Activated T-cell treated with anti-CD3 and anti-CD28 coated beads, Interleukin-2, amount 50 U/mL, for 72 hours (primary cell): ENCODE data around the gene VSIG2. TPM values are rescaled to one million over a fixed set of nuclear protein-coding genes. Genes with fewer than 3 reads are reported as not detected.
A peak's percentile ranks its signal among the peaks of the same experiment; 100 is the strongest.
"Not testable (repeated sequence)": the region's sequence is repeated elsewhere in the genome, so short reads cannot be mapped to it uniquely, and the experiment has no call there.

Source experiments
- ATAC-seq, 2 donors: fragments of 150-1000 bp; cut with Tn5 transposase; replicated peaks in 1 of 2; 2 replicates each; pipeline ENCODE4 v1.10.0; 2021; ENCODE audit warnings: moderate library complexity in 2 of 2, mild to moderate bottlenecking in 1 of 2
- DNase-seq, 2 donors: peaks; one replicate each; pipeline ENCODE4 v3.0.0; 2021 to 2022; ENCODE audit warnings: mixed read lengths in 1 of 2
- H3K27ac Mint-ChIP-seq: one replicate; pipeline ENCODE4 v1.8.0; 2022; ENCODE audit warnings: mild to moderate bottlenecking, moderate library complexity, mixed read lengths
- H3K27me3 Mint-ChIP-seq: one replicate; pipeline ENCODE4 v1.8.0; 2022; ENCODE audit warnings: low read depth, mixed read lengths
- H3K36me3 Mint-ChIP-seq, 2 donors: one replicate each; pipeline ENCODE4 v1.8.0; 2022; ENCODE audit warnings: mixed read lengths in 2 of 2, mild to moderate bottlenecking in 1 of 2; ENCODE audit not compliant: insufficient read depth in 2 of 2
- H3K4me1 Mint-ChIP-seq: one replicate; pipeline ENCODE4 v1.8.0; 2022; ENCODE audit warnings: low read depth, mixed read lengths
- H3K4me3 Mint-ChIP-seq, 2 donors: one replicate each; pipeline ENCODE4 v1.8.0; 2022; ENCODE audit warnings: mild to moderate bottlenecking in 2 of 2, mixed read lengths in 2 of 2, moderate library complexity in 2 of 2
- H3K9me3 Mint-ChIP-seq, 2 donors: one replicate each; pipeline ENCODE4 v1.8.0; 2022; ENCODE audit warnings: mixed read lengths in 2 of 2
- total RNA-seq, 2 donors: library from RNA; stranded (reverse); gene quantifications; one replicate each; pipeline ENCODE4 v1.2.3, GENCODE V29; 2022

Gene VSIG2
- total RNA-seq, 2 donors from 2014 or later: 0.35 to 0.48 TPM

DNA sequence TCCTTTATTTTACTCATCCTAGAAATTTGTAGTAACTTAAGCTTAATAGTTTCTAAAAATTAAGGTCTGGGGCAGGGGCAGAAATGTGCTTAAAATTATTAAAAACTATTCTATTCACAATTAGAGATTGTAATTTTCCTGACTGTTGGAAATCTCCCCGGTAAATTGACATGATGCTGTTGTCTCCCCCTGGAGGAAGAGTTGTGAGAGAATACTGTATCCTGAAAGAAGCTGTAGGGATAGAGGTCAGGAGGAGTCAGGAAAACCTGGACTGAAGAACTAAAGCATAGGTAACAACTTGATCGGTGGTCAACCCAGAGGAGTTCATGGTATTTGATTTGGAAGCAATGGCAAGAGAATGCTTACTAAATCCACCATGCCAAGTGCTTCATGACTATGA is 26.2 kb upstream of the VSIG2 start:
- H3K27me3 Mint-ChIP-seq: no peaks in the 10 kb centered on the region
- H3K9me3 Mint-ChIP-seq: no peaks in the 10 kb centered on the region
- peaks cover 21% of the 10 kb centered on the region for H3K4me1 Mint-ChIP-seq

GRCh38 chr11:124776865-124777645 is 25.0 kb upstream of the VSIG2 start:
- DNase-seq (no peak), ATAC-seq (no peak)
- H3K27ac Mint-ChIP-seq: no peak overlapping the region
- H3K4me1 Mint-ChIP-seq: peaks cover 21% of the 10 kb centered on the region
- H3K9me3 Mint-ChIP-seq: no peaks in the 10 kb centered on the region
- peaks cover 0 to 2% of the 10 kb centered on the region in 2 donors for H3K36me3 Mint-ChIP-seq
- no peak overlapping the region for H3K4me3 Mint-ChIP-seq
- H3K27me3 Mint-ChIP-seq: no peaks in the 10 kb centered on the region

More for the DNA sequence above, 26.2 kb upstream of the VSIG2 start:
- Mint-ChIP-seq H3K27ac (no peak overlapping the region), H3K4me3 (no peak overlapping the region), H3K36me3 (peaks cover 0 to 2% of the 10 kb centered on the region in 2 donors)
- ATAC-seq (no peak), DNase-seq (no peak)

DNA sequence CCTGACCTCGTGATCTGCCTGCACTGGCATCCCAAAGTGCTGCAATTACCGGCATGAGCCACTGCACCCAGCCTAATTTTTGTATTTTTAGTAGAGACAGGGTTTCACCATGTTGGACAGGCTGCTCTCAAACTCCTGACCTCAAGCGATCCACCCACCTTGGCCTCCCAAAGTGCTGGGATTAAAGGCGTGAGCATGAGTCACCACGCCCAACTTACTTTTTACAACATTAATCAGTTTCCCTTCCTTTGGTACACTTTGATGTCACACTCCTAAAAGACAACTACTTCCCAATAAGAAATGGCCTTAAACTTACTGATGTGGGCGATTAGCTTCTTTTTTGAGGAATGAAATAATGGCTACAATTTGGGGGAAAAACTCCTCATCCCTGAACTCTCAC is 18.9 kb upstream of the VSIG2 start:
- not testable (repeated sequence) for H3K36me3 Mint-ChIP-seq, DNase-seq, H3K4me3 Mint-ChIP-seq, H3K27me3 Mint-ChIP-seq, H3K27ac Mint-ChIP-seq, H3K9me3 Mint-ChIP-seq, ATAC-seq, H3K4me1 Mint-ChIP-seq

- no peak for ATAC-seq
- Mint-ChIP-seq H3K4me3 (no peak overlapping the region), H3K27ac (no peak overlapping the region), H3K9me3 (no peaks in the 10 kb centered on the region), H3K27me3 (no peaks in the 10 kb centered on the region), H3K4me1 (no peaks in the 10 kb centered on the region), H3K36me3 (peaks cover 3 to 4% of the 10 kb centered on the region in 2 donors)
- no peak for DNase-seq
Observed at GRCh38 chr11:124769806-124770774, 18.0 kb upstream of the VSIG2 start.

GRCh38 chr11:124768914-124769313 is 16.9 kb upstream of the VSIG2 start:
- ATAC-seq (no peak), DNase-seq (no peak)
- Mint-ChIP-seq H3K4me1 (no peaks in the 10 kb centered on the region), H3K9me3 (no peaks in the 10 kb centered on the region), H3K27ac (no peak overlapping the region), H3K4me3 (no peak overlapping the region), H3K36me3 (peaks cover 3 to 4% of the 10 kb centered on the region in 2 donors), H3K27me3 (no peaks in the 10 kb centered on the region)

DNA sequence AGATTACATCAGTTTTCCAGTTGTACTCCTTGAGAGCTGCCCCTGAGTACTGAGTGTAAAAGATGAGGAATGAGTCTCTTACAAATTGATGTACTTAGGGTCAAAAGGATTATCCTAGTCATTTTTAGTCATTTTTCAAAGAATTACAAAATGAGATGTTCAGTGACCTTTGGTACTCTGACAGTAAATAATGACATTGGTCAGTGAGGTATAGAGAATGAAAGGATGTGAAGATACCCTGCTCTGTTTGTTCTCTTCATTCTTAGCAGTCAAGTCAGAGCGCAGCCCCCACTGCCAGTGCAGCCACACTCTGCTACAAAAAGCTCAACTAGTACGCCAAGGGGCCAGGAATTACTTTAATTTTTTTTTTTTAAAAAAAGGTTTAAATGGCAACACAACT is 14.1 kb upstream of the VSIG2 start:
- no peak for ATAC-seq
- H3K9me3 Mint-ChIP-seq: no peaks in the 10 kb centered on the region
- H3K36me3 Mint-ChIP-seq: peaks cover 0 to 2% of the 10 kb centered on the region in 2 donors
- peaks cover 15% of the 10 kb centered on the region for H3K4me1 Mint-ChIP-seq
- no peak overlapping the region for H3K27ac Mint-ChIP-seq
- no peak for DNase-seq
- H3K27me3 Mint-ChIP-seq: no peaks in the 10 kb centered on the region
- no peak overlapping the region for H3K4me3 Mint-ChIP-seq

DNA sequence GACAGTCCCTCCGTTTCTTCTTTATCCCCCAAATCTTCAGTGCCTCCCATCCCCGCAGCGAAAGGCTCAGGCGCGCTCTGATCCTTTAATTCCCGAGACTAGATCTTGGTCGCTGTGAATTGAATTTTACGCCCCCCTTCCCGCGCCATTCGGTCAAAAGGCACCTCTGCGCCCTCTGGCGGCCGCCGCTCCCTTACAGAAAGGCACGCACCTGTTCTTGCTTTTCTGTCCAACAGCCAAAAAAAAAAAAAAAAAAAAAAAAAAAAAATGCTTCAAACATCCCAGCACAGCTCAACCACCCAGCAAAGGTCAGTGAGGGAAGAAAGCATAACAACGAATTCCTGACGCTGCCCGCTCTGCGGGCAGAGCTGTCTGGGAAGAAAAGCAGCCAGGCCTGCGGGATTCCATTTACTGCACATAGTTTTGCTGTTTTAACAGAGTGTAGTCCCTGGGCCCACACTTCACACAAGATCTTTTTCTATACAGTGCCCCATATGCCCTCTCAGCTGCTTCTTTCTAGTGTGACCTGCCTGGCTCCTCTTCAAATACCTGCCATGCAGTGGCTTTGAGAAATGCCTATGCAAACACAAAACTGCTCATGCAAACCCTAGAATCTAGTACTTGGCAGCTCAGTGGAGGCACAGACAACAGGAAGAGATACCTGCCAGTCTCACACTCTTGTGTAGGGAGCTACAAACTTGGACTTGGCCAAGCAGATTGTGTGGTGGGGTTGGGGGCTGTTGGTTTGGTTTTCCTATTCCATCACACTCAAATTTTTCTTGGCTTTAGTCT is 11.3 kb upstream of the VSIG2 start:
- peak overlapping the region; percentile 96 to 99 for H3K4me3 Mint-ChIP-seq
- peak overlapping the region; percentile 20 for H3K27ac Mint-ChIP-seq
- peaks cover 34% of the 10 kb centered on the region for H3K4me1 Mint-ChIP-seq
- peaks cover 21% of the 10 kb centered on the region for H3K27me3 Mint-ChIP-seq
- ATAC-seq: peak; percentile 41 to 48
- H3K36me3 Mint-ChIP-seq: peaks cover 0 to 2% of the 10 kb centered on the region in 2 donors
- peak; percentile 87 to 89 for DNase-seq
- H3K9me3 Mint-ChIP-seq: no peaks in the 10 kb centered on the region

DNA sequence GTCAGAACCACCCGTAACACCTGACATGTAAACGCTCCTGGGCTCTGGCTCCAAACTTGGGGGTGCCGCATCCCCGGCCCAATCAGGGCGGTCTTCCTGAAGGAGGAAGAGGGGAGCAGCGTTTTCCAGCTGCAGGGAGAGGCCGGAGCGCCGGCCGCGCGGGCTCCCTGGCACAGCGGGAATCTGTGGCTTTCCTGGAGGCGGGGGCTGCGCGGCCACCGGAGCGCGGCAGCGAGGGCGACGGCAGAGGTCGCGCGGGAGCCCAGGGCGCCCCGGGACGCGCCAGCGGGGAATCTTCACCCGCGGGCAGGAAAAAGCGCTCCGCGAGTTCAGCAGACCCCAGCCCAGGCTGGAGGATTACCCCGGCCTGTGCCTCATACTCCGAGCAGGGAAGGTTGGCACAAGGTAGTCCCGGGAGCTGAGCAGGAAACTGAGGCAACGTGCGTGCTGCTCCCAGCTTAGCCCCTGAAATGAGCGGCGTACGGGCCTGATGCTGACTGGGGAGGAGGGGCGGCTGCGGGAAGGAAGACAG is 10.6 kb upstream of the VSIG2 start:
- no peaks in the 10 kb centered on the region for H3K9me3 Mint-ChIP-seq
- peaks cover 0 to 2% of the 10 kb centered on the region in 2 donors for H3K36me3 Mint-ChIP-seq

DNA sequence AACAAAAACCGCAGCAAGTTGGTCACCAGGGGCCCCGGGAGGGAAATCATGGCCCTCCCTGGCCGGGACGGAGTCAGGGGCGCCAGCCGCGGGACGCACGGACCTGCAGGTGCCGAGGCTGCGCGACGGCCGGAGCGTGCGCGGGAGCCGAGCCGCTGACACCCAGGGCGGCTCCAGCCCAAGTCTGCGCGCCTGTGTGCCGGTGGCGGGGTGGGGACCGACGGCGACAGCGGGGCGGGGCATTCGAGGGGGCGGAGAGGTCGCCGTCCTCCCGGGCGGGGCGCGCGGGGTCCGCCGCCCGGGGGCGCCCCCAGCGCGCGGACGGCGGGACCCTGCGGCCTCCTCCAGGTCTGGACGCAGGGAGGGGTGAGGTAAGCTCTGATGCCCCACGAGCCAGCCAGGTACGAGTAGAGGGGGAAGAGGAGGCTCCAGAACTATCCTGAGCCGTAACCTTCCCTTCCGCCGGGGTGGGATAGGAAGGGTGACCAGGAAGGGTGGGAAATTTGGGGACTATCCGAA is 10.1 kb upstream of the VSIG2 start, which contains the start of gene ESAM:
Gene ESAM (minus strand): TSS at position 186 of the 519 bp plus-strand sequence. CDS start 136 bp downstream, at position 50.
- Mint-ChIP-seq H3K9me3 (no peaks in the 10 kb centered on the region), H3K36me3 (peaks cover 0 to 2% of the 10 kb centered on the region in 2 donors), H3K4me1 (peaks cover 36% of the 10 kb centered on the region), H3K4me3 (peak within 1 kb of the TSS; percentile 96 to 99), H3K27ac (peak within 1 kb of the TSS; percentile 20), H3K27me3 (peaks cover 32% of the 10 kb centered on the region)
- DNase-seq: peak; percentile 78 to 82
- ATAC-seq: peak; percentile 84

More for the DNA sequence above, 10.6 kb upstream of the VSIG2 start:
- Mint-ChIP-seq H3K4me1 (peaks cover 36% of the 10 kb centered on the region), H3K27ac (no peak overlapping the region), H3K4me3 (peak overlapping the region; percentile 96 to 99), H3K27me3 (peaks cover 26% of the 10 kb centered on the region)
- DNase-seq: peak in 1 of 2 donors; percentile 33
- ATAC-seq: peak; percentile 39 to 45

GRCh38 chr11:124761301-124762104 is 9.4 kb upstream of the VSIG2 start:
- peaks cover 38% of the 10 kb centered on the region for H3K27me3 Mint-ChIP-seq
- H3K9me3 Mint-ChIP-seq: no peaks in the 10 kb centered on the region
- ATAC-seq (no peak), DNase-seq (no peak)
- H3K36me3 Mint-ChIP-seq: peaks cover 0 to 2% of the 10 kb centered on the region in 2 donors
- peaks cover 36% of the 10 kb centered on the region for H3K4me1 Mint-ChIP-seq
- no peak overlapping the region for H3K27ac Mint-ChIP-seq
- peak overlapping the region; percentile 68 to 99 for H3K4me3 Mint-ChIP-seq

GRCh38 chr11:124760806-124761205 is 8.8 kb upstream of the VSIG2 start:
- DNase-seq (no peak), ATAC-seq (no peak)
- H3K9me3 Mint-ChIP-seq: no peaks in the 10 kb centered on the region
- peaks cover 45% of the 10 kb centered on the region for H3K27me3 Mint-ChIP-seq
- no peak overlapping the region for H3K4me3 Mint-ChIP-seq
- peaks cover 0 to 2% of the 10 kb centered on the region in 2 donors for H3K36me3 Mint-ChIP-seq
- H3K27ac Mint-ChIP-seq: no peak overlapping the region
- peaks cover 36% of the 10 kb centered on the region for H3K4me1 Mint-ChIP-seq
